PC-9 (cell line): Measurements from ENCODE around the gene ADCY2. TPM values are rescaled to one million over a fixed set of nuclear protein-coding genes. Genes with fewer than 3 reads are reported as not detected.

ENCODE experiments used
- BruUV-seq: library from RNA; stranded (reverse); fragments of 400-500 nt; replicated peaks from 2 replicates; lab custom pipeline; 2021; lab: Mats Ljungman, UMichigan
- CTCF ChIA-PET: fragments of 300-600 bp; sonication (Branson Sonifier 250); formaldehyde crosslinking; loops from one replicate; lab custom pipeline; 2022; ENCODE audit warnings: antibody characterized with exemption; lab: Charles Lee
- POLR2A ChIA-PET: fragments of 300-600 bp; sonication (Branson Sonifier 250); formaldehyde crosslinking; loops from one replicate; lab custom pipeline; 2022; ENCODE audit warnings: antibody characterized with exemption; ENCODE audit not compliant: unreplicated experiment; lab: Charles Lee
- DNase-seq, 2 experiments: peaks; one replicate each; pipeline versions ENCODE4 v3.0.0 to v3.0.0-alpha.2; 2015 to 2022; ENCODE audit warnings: mixed read lengths in 1 of 2
- H2AFZ ChIP-seq: fragments of 200-600 bp; sonication (generic); 2 replicates; pipeline ENCODE4 v1.8.1; 2017; ENCODE audit warnings: antibody characterized with exemption
- H3F3A ChIP-seq: fragments of 200-600 bp; sonication (generic); 2 replicates; pipeline ENCODE4 v1.8.1; 2017; ENCODE audit warnings: antibody characterized with exemption, mild to moderate bottlenecking, low read depth; ENCODE audit not compliant: insufficient read depth
- H3K27ac ChIP-seq: fragments of 200-600 bp; sonication (generic); 2 replicates; pipeline ENCODE4 v1.6.1; 2016; ENCODE audit warnings: mixed run types
- H3K27me3 ChIP-seq: fragments of 200-600 bp; sonication (generic); 2 replicates; pipeline ENCODE4 v1.6.1; 2016; ENCODE audit warnings: low read depth, mixed run types; ENCODE audit not compliant: insufficient read depth
- H3K36me3 ChIP-seq: fragments of 200-600 bp; sonication (generic); 2 replicates; pipeline ENCODE4 v1.6.1; 2016; ENCODE audit warnings: low read depth, mixed run types
- H3K4me1 ChIP-seq: fragments of 200-600 bp; sonication (generic); replicated peaks from 2 replicates; pipeline ENCODE4 v1.6.1; 2016; ENCODE audit warnings: mixed run types; ENCODE audit not compliant: insufficient read depth
- H3K4me2 ChIP-seq: fragments of 200-600 bp; sonication (generic); 2 replicates; pipeline ENCODE4 v1.6.1; 2017; ENCODE audit warnings: mixed run types
- H3K4me3 ChIP-seq: fragments of 200-600 bp; sonication (generic); 2 replicates; pipeline ENCODE4 v1.6.1; 2016; ENCODE audit warnings: mixed run types
- H3K79me2 ChIP-seq: fragments of 200-600 bp; sonication (generic); 2 replicates; pipeline ENCODE4 v1.6.1; 2017; ENCODE audit warnings: low read depth, mixed run types
- H3K9me2 ChIP-seq: fragments of 200-600 bp; sonication (generic); 2 replicates; pipeline ENCODE4 v1.8.1; 2017; ENCODE audit warnings: mild to moderate bottlenecking; ENCODE audit not compliant: insufficient read depth
- H3K9me3 ChIP-seq: fragments of 200-600 bp; sonication (generic); 2 replicates; pipeline ENCODE4 v1.8.1; 2016; ENCODE audit warnings: low read depth; ENCODE audit not compliant: insufficient read depth
- H4K20me1 ChIP-seq: fragments of 200-600 bp; sonication (generic); 2 replicates; pipeline ENCODE4 v1.8.1; 2017; ENCODE audit not compliant: insufficient read depth
- CTCF ChIP-seq: fragments of 200-600 bp; sonication (generic); conservative IDR thresholded peaks from 2 replicates; pipeline ENCODE4 v1.6.1; 2017; ENCODE audit warnings: mixed run types, antibody characterized with exemption, mild to moderate bottlenecking, moderate library complexity
- EZH2 ChIP-seq: fragments of 200-600 bp; sonication (generic); IDR thresholded peaks from 2 replicates; pipeline ENCODE4 v1.8.0; 2017; ENCODE audit warnings: antibody characterized with exemption, low read depth
- intact Hi-C: fragments of 100-400 bp; cut with micrococcal nuclease; formaldehyde crosslinking; loops from one replicate; pipeline ENCODE4 v1.10.0; 2022; ENCODE audit not compliant: unreplicated experiment
- total RNA-seq: library from RNA; stranded (reverse); gene quantifications from 2 replicates; pipeline ENCODE4 v1.2.3, GENCODE V29; 2021

The ADCY2 gene
- total RNA-seq, 1 experiment from 2014 or later, result not detected

- Histone ChIP-seq H3K9me2 (no peaks in the 10 kb centered on the region), H3K79me2 (no peaks in the 10 kb centered on the region), H3K4me2 (no peak overlapping the region), H3K9me3 (no peaks in the 10 kb centered on the region), H4K20me1 (no peaks in the 10 kb centered on the region), H3K4me1 (no peaks in the 10 kb centered on the region), H2AFZ (no peak overlapping the region), H3F3A (no peaks in the 10 kb centered on the region), H3K36me3 (no peaks in the 10 kb centered on the region), H3K27me3 (no peaks in the 10 kb centered on the region), H3K4me3 (no peak overlapping the region), H3K27ac (no peak overlapping the region)
- no TSS peak for BruUV-seq
- POLR2A ChIA-PET, result no interaction called here
- CTCF ChIA-PET, result no interaction called here
- no peak for DNase-seq
- TF ChIP-seq CTCF, result no peak
- no peak for TF ChIP-seq EZH2
- intact Hi-C loops, result no loop called here
These were observed 143.6 kb downstream of the ADCY2 start for GRCh38 chr5:7539571-7539970.

GRCh38 chr5:7540736-7541485, 145.0 kb downstream of the ADCY2 start:
- Histone ChIP-seq H3K4me3 (no peak overlapping the region), H3K9me2 (no peaks in the 10 kb centered on the region), H3K4me1 (no peaks in the 10 kb centered on the region), H3K79me2 (no peaks in the 10 kb centered on the region), H3F3A (no peaks in the 10 kb centered on the region), H4K20me1 (no peaks in the 10 kb centered on the region), H3K4me2 (no peak overlapping the region), H3K9me3 (no peaks in the 10 kb centered on the region), H3K27ac (no peak overlapping the region), H3K36me3 (no peaks in the 10 kb centered on the region), H2AFZ (no peak overlapping the region), H3K27me3 (no peaks in the 10 kb centered on the region)
- TF ChIP-seq CTCF, result no peak
- BruUV-seq, result no TSS peak
- intact Hi-C loops, result no loop called here
- ChIA-PET POLR2A (no interaction called here), CTCF (no interaction called here)
- DNase-seq, result no peak

- no peaks in the 10 kb centered on the region for H4K20me1 ChIP-seq
- H3K9me2 ChIP-seq, result no peaks in the 10 kb centered on the region
- H2AFZ ChIP-seq, result no peak overlapping the region
- no peak overlapping the region for H3K4me2 ChIP-seq
- no peak overlapping the region for H3K4me3 ChIP-seq
- no peaks in the 10 kb centered on the region for H3K4me1 ChIP-seq
- ChIA-PET CTCF (no interaction called here), POLR2A (no interaction called here)
- no peaks in the 10 kb centered on the region for H3F3A ChIP-seq
- no peak for DNase-seq
- H3K27me3 ChIP-seq, result no peaks in the 10 kb centered on the region
- no peaks in the 10 kb centered on the region for H3K36me3 ChIP-seq
- no peaks in the 10 kb centered on the region for H3K9me3 ChIP-seq
- H3K79me2 ChIP-seq, result no peaks in the 10 kb centered on the region
- H3K27ac ChIP-seq, result no peak overlapping the region
- no peak for TF ChIP-seq EZH2
- TF ChIP-seq CTCF, result no peak
- no TSS peak for BruUV-seq
- intact Hi-C loops, result no loop called here
These were observed 146.0 kb downstream of the ADCY2 start for GRCh38 chr5:7541898-7542297.
